Ammon's horn (tissue), 1 donor: ENCODE measurements around the gene ZBTB18.

Experiments
- DNase-seq: peaks from one replicate; pipeline ENCODE4 v3.0.0-alpha.2; 2016; ENCODE audit warnings: low spot score

ZBTB18 gene

DNA sequence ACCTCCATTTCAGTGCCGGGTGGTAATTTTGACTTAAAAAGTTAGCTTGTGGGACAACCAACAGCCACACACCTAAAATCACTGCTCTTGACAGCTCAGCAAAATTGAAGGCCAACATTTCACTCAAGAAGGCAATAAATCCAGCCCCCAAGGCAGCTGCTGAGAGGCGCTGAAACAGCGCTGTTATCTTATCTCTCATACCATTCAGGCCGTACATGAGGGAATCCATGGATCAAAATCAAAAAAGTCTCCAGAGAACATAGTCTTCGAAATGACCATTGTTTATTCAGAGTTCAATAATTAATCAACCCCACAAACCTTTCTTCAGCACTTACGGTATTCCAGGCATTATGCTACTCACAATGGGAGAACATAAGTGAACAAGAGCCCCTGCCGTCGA, 38.5 kb downstream of the ZBTB18 start:
- DNase-seq = no peak

DNA sequence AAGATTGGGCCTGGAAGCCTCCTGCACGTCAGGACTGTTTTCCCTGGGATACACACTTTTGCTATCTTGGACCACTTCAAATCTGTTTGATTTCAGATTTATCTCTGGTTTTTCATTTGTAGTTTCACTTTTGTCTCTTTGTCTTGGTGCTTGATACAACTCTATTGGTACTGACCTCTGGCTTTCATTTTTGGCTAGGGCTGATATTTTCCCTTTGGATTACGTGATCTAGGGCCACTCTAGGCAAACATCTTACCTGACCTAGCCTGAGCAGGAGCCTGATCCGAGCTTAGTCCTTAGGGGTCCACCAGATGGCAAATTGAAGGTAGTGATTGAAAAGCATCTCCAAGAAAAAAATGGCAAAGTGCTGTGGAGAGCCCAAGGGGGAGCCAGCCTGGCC, 39.6 kb downstream of the ZBTB18 start:
- DNase-seq = no peak

DNA sequence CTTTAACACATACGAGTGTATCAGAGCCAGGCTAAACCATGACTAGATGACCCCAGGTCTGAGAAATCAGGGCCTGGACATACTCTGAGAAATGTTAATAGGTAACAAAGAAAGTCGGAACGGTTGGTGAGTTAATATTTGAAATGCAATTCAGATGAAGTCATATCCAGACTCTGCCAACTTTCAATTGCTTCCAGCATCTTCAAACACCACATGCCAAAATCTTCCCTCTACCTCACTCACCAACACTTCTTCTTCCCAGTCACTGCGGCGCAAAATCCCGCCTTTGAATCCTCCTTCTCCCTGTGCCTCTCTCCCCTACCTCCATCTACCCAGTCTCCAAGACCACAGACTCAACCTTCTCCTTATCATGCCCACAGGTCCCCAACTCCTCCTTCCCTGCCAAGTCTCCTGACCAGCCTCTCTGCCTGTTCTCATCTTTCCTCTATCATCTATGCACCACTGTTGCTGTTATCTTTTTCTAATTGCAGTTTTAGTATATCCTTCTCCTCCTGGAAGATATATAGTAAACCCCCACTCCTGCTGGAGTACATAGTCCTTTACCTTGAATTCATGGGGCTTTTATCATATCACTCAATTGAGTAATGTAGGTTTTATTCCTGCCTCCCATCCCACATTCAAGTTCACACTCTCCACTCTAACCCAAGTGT, 41.3 kb downstream of the ZBTB18 start:
- no peak for DNase-seq

DNA sequence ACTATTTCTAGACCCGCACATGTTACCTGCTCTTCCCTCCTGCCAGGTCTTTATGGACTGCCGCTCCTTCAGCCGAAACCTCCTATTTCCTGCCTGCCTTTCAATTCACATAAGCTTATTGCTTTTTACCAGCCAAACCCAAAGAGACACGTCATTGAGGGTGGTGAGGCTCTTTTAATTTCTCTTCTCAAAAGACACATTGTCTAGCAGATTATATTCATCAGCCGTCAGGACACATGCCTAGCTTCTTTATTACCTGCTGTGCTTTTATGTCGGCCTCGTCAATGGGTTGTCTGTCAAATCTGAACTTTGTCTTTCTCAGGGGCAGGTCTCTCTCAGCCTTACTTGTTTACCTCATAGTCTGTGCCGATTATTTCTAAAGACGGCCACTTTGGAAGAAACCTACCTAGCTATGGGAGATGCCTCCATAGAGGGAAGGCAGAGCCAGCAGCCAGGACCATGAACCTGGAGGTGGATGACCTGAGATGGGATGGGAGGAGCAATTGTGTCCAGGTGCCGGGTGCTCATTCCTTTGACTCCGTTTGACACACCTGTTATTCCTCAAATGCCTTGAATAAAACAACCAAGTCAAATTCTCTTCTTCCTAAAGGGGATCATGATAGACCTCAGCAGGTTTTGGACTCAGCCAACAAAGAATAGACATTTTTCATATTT, 42.0 kb downstream of the ZBTB18 start:
- no peak for DNase-seq

DNA sequence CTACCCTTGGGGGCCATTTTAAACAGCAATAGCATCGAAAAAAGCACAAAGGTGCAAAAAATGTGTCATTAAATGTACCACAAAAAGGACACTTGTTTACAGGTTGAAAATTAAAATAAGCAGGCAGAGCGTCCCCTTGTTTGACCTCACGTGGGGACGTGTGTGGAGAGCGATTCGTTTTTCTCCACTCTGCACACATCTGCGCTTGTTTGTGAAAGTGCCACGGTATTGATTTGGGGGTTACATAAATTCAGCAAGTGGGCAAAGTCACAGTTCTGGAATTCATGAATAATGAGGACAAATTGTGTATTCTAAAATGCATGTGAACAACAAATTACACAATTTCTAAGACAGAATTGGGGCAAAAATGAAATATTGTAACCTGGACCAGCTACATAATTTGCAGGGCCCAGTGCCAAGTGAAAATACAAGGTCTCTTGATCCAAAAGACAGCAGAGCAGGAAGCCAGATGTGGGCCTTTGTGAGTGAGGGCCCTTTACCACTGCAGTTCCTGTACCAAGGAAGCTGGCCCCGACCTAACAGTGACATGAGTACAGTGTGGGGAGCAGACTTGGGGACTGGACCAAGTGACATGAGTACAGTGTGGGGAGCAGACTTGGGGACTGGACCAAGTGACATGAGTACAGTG, 43.9 kb downstream of the ZBTB18 start:
- no peak for DNase-seq

DNA sequence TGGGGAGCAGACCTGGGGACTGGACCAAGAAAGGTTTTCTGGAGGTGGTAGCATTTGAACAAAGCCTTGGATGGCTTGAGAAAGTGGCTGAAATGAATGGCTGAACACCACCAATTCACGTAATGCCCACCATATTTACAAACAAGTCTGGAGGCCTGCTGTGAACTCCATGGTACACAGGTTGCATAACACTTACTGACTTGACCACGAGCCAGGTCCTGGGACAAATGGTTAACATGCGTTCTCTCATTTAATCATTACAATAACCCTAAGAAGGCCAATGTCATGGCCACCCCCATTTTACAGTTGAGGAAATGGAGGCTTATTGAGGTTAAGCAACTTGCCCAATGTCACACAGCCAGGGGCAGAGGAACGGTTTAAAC, 44.4 kb downstream of the ZBTB18 start:
- no peak for DNase-seq

DNA sequence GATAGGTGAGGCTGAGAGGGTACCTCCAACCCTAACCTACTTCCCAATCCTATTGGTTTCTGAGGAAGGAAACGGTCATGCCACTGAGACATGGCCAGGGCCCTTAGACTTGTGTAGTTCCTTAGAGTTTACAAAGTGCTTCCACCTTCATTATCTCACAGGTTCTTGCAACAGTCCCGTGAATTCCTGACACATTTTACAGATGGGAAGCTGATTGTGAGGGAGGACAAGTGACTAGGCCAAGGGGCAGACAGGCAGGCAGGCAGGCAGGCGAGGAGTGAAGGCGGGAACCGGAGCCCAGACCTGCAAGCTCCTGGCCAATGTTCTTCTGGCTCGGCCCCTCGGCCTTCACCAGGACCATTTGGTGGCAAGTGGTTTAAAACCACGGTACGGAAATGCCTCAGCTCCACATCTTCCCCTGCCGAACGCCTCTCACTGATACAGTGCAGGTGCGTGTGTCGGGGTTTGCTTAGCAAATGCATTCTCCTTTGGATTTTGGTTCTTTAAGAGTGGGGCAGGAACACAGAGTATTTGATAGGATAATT, 45.1 kb downstream of the ZBTB18 start:
- DNase-seq = no peak

DNA sequence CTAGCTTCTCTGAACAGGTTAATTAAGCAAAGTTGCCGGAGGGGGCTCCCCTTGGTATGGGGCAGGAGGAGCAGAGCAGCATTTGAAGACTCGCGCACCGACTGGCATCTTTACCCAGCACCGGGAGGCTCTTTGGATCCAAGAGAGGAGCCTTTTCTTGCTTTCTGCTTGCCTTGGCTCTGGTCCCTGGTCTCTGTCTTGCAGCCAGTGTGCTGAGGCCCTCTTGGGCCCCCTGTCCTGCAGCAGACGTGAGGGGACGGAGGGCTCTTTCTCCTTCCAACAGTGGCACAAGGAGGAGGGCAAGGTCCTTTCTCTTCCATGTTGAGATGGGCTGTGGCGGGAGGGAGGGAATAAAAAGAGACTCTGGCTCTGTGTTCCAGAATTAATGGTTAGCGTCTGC, 45.6 kb downstream of the ZBTB18 start:
- DNase-seq = no peak

DNA sequence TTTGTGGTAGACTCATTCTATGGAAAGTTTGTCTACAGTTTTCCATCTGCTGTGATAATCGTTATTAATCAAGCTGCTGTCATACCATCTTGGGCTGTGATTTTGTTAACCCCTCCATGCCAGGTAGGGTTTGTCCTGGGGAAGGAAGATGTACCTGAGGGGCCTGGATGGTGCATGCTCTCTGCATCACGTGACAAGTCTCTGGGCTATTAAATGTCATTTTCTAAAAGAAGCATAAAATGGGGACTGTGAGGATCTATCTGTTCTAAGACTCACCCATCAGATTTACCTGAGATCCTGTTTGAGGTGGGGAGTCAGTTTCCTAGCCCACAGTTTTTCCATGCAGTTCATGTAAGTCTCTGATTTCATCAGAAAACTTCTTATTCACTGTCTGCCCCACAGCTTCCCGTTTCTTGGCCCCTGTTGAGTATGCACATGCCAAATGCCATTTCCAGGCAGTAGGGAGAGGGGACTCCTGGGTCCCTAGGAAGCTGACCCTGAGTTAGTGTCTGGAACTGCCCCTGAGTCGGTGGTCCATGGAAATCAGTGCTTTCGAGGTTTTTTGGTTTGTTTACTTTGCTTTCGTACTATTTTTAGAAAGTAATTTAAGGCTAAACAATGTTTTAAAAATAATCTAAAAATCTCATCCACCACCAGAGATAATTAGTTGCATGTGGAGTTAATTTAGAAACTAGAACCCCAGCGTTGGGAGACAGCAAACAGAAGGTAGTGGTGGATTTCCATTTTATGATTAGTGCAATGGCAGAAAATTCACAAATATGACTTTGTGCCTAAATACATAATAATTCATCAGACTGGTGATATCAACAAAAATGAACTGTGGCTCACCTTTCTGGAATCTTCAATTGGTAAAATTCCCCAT, 46.7 kb downstream of the ZBTB18 start:
- no peak for DNase-seq

DNA sequence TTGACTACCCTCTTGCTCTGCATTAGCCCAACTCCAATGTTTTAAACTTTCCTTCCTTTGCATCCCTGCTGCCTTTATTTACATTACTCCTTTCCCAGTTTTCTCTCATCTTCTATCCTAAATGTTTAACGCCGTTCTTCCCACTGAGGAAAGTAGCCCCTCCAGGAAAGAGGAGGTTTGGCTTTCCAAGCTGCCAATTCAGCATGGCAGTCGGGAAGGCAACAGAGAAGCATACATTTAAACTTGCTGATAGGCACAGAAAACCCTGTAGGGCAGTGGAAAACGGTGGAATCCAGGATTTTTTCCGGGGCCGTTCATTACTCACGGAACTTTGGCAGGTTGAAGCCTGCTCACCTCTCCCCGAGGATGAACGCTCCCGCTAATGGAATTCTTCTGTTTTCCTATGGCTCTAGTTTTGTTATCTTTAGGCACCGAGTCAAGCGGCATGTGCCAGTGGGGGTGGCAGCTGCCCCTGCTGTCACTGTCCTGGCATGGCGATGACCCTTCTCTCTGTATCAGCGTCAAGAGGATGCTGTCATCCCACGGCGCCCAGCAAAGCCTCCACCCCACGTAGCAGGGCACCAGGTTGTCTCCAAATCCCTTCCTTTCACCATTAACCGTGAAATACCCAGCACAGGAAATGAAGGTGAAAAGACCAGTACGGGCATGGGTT, 48.3 kb downstream of the ZBTB18 start:
- DNase-seq = no peak

DNA sequence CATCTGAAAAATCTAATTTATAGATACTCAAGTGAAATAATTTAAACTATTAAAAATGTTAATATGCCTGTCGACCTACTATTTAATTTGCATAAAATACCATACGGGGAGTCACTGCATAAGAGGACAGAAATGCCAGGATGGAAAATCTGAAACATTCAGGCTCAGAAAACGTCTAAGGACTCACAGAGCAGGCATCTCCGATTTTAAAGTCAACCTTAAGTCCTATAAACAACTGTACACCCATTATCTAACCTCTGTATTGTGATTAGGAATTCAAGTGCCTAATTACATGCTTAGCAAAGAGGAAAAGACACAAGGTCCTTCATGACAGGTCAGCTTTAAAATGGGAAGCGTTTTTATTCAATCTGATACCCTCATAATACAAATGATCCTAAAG, 49.2 kb downstream of the ZBTB18 start:
- no peak for DNase-seq

DNA sequence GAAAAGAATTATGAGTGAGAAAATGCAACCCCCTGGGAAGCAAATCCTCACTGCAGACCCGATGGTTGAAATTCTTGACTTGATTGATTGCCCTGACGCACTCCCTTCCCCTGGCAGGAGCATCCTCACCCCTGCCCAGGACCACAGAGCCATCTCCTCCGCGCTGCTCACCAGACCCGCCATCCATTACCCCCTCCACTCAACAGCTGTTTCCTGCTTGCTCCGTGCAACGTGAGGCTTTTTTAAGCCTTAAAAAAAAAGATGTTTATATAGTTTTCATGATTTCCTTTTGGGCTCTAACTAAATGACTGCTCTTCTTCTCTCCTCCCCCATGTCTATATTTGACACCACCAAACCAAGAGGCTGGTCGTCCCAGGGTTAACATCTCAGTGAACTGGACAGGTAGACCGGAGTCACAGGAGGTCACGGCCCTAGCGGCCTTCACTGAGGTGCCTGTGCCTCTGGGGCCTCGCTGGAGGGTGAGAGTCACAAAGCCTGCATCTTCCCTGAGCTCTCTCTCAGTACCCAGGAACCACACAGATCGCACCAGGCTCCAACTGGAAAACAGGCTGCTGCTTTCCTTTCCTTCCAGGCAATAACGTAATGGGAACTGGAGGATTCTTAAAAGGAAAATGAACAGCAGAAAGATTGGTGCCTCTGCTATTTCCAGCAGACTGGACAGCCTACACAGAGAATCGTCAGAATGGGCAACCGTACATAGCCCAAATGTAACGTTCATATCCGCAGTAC, 49.8 kb downstream of the ZBTB18 start:
- DNase-seq = no peak

DNA sequence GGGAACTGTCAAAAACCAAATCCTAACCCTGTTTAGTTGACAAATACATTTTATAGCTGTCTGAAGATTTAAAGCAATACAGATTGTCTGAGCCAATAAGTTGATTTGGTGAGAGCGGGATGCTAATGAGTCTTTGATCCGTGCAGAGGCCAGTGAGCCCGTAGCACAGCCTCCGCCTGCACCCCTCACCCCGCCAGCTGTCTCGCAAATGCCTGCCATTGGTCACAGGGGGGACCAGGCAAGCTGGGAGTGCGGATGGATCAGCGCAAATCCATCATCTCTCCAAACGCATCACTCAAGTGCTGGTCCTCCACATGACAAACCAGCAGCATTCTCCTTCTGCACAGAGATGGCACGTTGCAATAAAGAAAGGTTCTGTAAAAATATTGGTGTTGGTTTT, 51.0 kb downstream of the ZBTB18 start:
- no peak for DNase-seq

DNA sequence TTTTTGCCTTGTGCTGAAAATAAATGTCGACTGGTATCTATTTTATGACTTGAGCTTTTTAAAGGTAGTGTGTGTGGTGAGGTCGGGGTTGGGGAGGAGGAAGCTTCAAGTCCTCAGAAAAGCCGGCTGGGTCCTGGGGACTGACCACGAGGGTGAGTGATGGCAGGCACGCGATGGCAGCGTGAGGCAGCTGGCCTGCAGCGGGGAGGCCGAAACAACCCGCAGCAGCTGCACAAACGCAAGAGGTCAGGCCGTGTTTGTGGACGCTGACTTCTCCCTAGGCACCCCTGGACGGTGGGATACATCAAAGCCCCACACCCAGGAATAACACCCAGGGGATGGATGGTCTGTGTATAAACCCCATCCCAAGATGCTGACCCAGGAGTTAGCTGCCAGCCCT, 51.4 kb downstream of the ZBTB18 start:
- DNase-seq = no peak

DNA sequence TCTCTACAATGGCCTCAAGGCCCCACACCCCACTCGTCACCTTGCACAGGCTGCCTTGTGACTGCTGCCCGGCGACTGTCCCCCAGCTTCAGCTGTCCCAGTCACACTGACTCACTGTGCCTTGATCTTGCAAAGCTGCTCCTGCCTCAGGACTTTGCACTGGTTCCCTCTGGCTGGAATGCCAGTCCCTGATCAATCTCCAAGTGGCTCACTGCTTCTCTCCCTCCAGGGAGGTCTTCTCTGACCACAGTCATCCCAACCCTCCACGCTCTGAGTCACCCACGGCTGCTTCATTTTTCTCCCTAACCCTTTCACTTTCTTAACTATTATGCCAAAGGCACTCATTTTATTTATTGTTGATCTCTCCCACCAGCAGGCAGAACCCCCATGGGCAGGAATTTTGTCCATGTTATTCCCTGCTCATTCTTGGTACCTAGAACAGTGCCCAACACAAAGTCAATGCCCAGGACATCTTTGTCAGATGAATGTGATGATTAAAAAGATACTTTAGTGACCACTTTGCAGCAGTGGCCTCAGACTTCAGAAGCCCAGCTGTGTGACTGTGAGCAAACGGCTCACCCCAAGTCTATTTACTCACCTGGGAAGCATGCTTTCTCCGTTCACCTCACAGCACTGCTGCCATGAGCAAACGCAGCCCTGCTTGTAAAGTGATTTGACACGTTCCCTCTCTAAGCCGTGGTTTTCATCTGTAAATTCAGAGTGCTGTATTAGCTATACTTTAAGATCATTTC, 53.4 kb downstream of the ZBTB18 start:
- DNase-seq = no peak

DNA sequence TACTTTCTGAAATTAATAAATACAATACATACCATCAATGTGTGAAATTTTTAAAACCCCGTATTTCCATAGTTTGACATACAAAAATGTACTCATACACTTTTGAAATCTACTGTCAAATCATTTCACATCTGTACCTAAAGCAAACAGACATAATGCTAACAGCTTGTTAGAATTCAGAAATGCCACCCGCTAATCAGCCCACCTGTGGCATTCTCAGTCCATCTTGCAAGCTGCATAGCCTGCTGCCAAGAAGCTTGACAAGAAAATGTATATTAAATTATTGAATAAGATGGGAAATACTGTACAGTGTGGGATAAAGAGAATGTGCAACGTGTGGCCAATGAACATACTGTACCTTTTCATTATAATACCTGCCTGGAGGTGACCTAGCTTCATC, 55.1 kb downstream of the ZBTB18 start:
- no peak for DNase-seq
